Ovary (tissue), 9 donors: ENCODE data around the gene IL9. TPM values are rescaled to one million over a fixed set of nuclear protein-coding genes. Genes with fewer than 3 reads are reported as not detected.

Source experiments
- DNase-seq, 5 donors: peaks; one replicate each; pipeline ENCODE4 v3.0.0-alpha.2; 2019 to 2020
- H3K27ac ChIP-seq, 2 donors: fragments of 200-600 bp; one replicate each; pipeline versions ENCODE4 v1.5.1 to v1.8.0; 2019 to 2022
- H3K27me3 ChIP-seq: fragments of 200-600 bp; one replicate; pipeline ENCODE4 v1.8.0; 2022
- H3K36me3 ChIP-seq: fragments of 200-600 bp; sonication (generic); one replicate; pipeline ENCODE4 v1.5.1; 2019
- H3K4me1 ChIP-seq: one replicate; pipeline ENCODE4 v1.8.1; 2013; ENCODE audit warnings: mild to moderate bottlenecking, moderate library complexity; ENCODE audit not compliant: insufficient read depth
- H3K4me3 ChIP-seq: fragments of 200-600 bp; sonication (generic); one replicate; pipeline ENCODE4 v1.5.1; 2017
- H3K9me3 ChIP-seq, 2 donors: fragments of 200-600 bp in 1 of 2; sonication (generic) in 1 of 2; one replicate each; pipeline versions ENCODE4 v1.5.1 to v1.8.1; 2013 to 2019; ENCODE audit warnings: mild to moderate bottlenecking in 1 of 2, moderate library complexity in 1 of 2
- CTCF ChIP-seq, 3 donors: fragments of 450-650 bp in 2 of 3; fragments of 200-600 bp in 1 of 3; IDR thresholded peaks; one replicate each; pipeline versions ENCODE4 v1.5.1 to v1.8.0; 2016 to 2022; ENCODE audit warnings: antibody characterized with exemption in 3 of 3, mild to moderate bottlenecking in 1 of 3
- EP300 ChIP-seq: sonication (generic); formaldehyde crosslinking; IDR thresholded peaks from one replicate; pipeline ENCODE4 v1.6.1; 2017; ENCODE audit warnings: antibody characterized with exemption
- POLR2A ChIP-seq: fragments of 450-650 bp; IDR thresholded peaks from one replicate; pipeline ENCODE4 v1.6.1; 2017; ENCODE audit warnings: antibody characterized with exemption, mild to moderate bottlenecking, moderate library complexity
- WGBS, 3 donors: extraction: QIAGEN DNeasy Blood & Tissue Kit in 1 of 3; methylation state at CpG; one replicate each; pipeline versions ENCODE4 v1.1.5 to v1.1.7; 2013 to 2017; 5-methylcytosine and 5-hydroxymethylcytosine counted together
- intact Hi-C, 4 donors: fragments of 100-400 bp; cut with DNase I; formaldehyde crosslinking; loops; one replicate each; pipeline versions ENCODE4 v1.11.0 to v1.15.1; 2022 to 2023
- polyA plus RNA-seq, 2 donors: library from polyadenylated mRNA; stranded (reverse); fragments of 200-250 nt in 1 of 2; fragments of 350-450 nt in 1 of 2; fragmentation: Illumina TruSeq in 1 of 2; extraction: RNeasy Lipid Tissue Mini Kit (QIAGEN cat#74804) in 1 of 2; gene quantifications; one replicate each; pipeline ENCODE4 v1.2.3, GENCODE V29; 2013 to 2014
- total RNA-seq, 7 donors: library from RNA; depleted of rRNA in 2 of 7; stranded (reverse); fragments of >200 nt in 2 of 7; fragmentation: NEBNext Ultra II Directional in 3 of 7; extraction: Animal tissue kit (Norgen Biotek cat#: 25700) in 3 of 7; gene quantifications; one replicate each; pipeline versions ENCODE4 v1.1.0 to v1.2.4, GENCODE V29; 2016 to 2023
- donor health status: DM: no; HTN: no; CAD: no; lungs with moderate emphysema.
- donor health status: DM: no; HTN: no; CAD: no.
- donor health status: Bipolar disorder and iron deficiency.
- donor health status: DM: yes; HTN: yes; CAD: no.
- donor health status: DM: no; HTN: no; CAD: no.
- donor health status: DM: yes; HTN: yes; CAD: no.

The IL9 gene
- total and polyA plus RNA-seq, 9 donors: not detected

- intact Hi-C loops: no loop called here
- WGBS, 3 donors: 9 to 21% (median 9%) methylated on average over 2 of the region's 2 CpGs
Measured at GRCh38 chr5:135891268-135891667, 4.4 kb downstream of the IL9 start.

GRCh38 chr5:135890867-135891266 is 4.8 kb downstream of the IL9 start:
- Histone ChIP-seq H3K9me3 (no peaks in the 10 kb centered on the region), H3K27me3 (no peaks in the 10 kb centered on the region), H3K36me3 (no peaks in the 10 kb centered on the region), H3K4me1 (peaks cover 15% of the 10 kb centered on the region), H3K27ac (peak overlapping the region in 1 of 2 donors; percentile 26), H3K4me3 (no peak overlapping the region)
- WGBS, 3 donors: 60 to 69% (median 61%) methylated on average over 5 of the region's 5 CpGs
- TF ChIP-seq CTCF (IDR thresholded peaks at IDR 0.05): no peak
- no peak for TF ChIP-seq EP300
- TF ChIP-seq POLR2A: no peak
- intact Hi-C loops: no loop called here
- peak in 1 of 5 donors; percentile 14 for DNase-seq

More at GRCh38 chr5:135891268-135891667, 4.4 kb downstream of the IL9 start:
- Histone ChIP-seq H3K36me3 (no peaks in the 10 kb centered on the region), H3K4me3 (no peak overlapping the region), H3K4me1 (peaks cover 15% of the 10 kb centered on the region), H3K9me3 (no peaks in the 10 kb centered on the region), H3K27ac (peak overlapping the region in 1 of 2 donors; percentile 26), H3K27me3 (no peaks in the 10 kb centered on the region)
- peak in 2 of 5 donors; percentile 12 to 47 for DNase-seq
- TF ChIP-seq CTCF (IDR thresholded peaks at IDR 0.05): no peak
- no peak for TF ChIP-seq EP300
- TF ChIP-seq POLR2A: no peak

- H3K27ac ChIP-seq: no peak overlapping the region
- no peaks in the 10 kb centered on the region for H3K9me3 ChIP-seq
- peak in 2 of 5 donors; percentile 29 to 30 for DNase-seq
- no peaks in the 10 kb centered on the region for H3K27me3 ChIP-seq
- TF ChIP-seq CTCF (IDR thresholded peaks at IDR 0.05) (no peak), EP300 (no peak), POLR2A (no peak)
- WGBS, 3 donors: 7 to 24% (median 16%) methylated on average over 2 of the region's 2 CpGs
- peaks cover 15% of the 10 kb centered on the region for H3K4me1 ChIP-seq
- H3K36me3 ChIP-seq: no peaks in the 10 kb centered on the region
- intact Hi-C loops: no loop called here
- H3K4me3 ChIP-seq: no peak overlapping the region
Measured at GRCh38 chr5:135890296-135890695, 5.3 kb downstream of the IL9 start.

GRCh38 chr5:135887881-135888614 is 7.6 kb downstream of the IL9 start:
- Histone ChIP-seq H3K9me3 (no peaks in the 10 kb centered on the region), H3K36me3 (no peaks in the 10 kb centered on the region), H3K27me3 (no peaks in the 10 kb centered on the region), H3K4me1 (peaks cover 14% of the 10 kb centered on the region), H3K4me3 (no peak overlapping the region), H3K27ac (no peak overlapping the region)
- 75 to 79% (median 76%) methylated on average over 13 of the region's 13 CpGs for WGBS, 3 donors
- TF ChIP-seq POLR2A (no peak), EP300 (no peak), CTCF (IDR thresholded peaks at IDR 0.05) (no peak)
- intact Hi-C loops: loop anchor here (1.0 to 10.0 kb wide), 4 partner anchors 177 to 324 kb away; no protein-coding TSS in a partner anchor
- DNase-seq: no peak
